Measurements from ENCODE around the gene DEDD.

The DEDD gene

GRCh38 chr1:161132410-161133219 lies at the start of gene DEDD:
Gene DEDD, minus strand, starts transcription at chr1:161132667. Its CDS starts 8,205 bp downstream, at chr1:161124462.
- DNase-seq (ENCODE audit: low read depth): peak; percentile 96

- DNase-seq (ENCODE audit: low read depth): no peak
These were observed 49.7 kb upstream of the DEDD start for GRCh38 chr1:161182214-161182613.

GRCh38 chr1:161180639-161181038 lies 48.2 kb upstream of the DEDD start:
- DNase-seq (ENCODE audit: low read depth): no peak

GRCh38 chr1:161179698-161180097 lies 47.2 kb upstream of the DEDD start:
- DNase-seq (ENCODE audit: low read depth): no peak

DNA sequence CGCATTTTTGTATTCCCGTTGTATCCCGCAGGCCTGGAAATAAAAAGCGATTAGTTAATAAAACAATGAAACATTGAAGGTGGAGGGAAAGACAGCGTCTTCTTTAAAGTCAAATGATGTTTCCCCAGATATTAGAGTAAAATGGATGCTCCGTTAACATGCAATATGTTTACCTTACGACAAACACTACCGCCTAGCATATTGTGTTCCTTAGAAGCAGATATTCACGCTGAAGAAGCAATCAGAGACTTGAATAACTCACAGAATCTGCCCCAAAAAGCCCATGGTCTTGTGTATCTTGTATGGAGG lies 45.4 kb upstream of the DEDD start:
- DNase-seq (ENCODE audit: low read depth): no peak

DNA sequence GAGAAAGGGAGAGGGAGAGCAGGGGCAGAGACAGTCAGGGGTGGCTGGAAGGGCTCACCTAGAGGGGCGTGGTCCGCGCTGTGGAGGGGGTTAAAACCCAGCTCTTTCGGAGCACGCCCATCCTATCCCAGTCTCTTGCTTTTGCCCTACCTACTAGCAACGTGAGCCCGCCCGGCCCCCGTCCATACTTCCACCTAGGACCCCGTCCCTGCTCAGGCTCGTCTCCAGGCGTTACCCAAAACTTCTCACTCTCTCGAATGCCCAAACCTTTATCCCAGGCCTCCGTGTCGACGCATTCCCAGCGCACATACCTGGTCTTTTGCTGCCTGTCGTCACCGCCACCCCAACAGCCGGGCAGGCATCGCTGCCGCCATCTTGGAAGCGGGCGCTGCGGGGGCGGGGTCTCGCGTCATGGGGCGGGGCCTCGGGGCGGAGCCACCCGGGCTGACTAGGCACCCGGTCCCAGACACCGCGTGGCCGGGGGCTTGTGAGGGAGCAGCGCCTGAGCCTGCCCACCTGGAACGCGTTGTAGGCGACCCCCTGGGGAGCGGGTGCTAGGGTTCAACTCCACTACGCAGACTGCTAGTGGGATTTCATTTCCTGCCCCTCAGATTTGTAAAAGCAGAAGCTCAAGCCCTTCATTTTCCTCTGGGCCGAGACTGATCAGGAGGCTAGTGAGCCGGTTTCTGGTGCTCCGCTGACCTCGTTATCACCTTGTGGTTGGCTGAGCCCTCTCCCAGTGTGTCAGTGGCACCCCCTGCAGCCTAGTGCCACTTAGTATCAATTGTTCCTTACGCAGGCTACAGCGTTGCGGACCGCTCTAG lies 44.9 kb upstream of the DEDD start, which contains the start of gene B4GALT3:
B4GALT3 (minus strand) TSS at position 396 of the 824 bp plus-strand sequence. CDS start 1,447 bp downstream, outside the sequence.
- no peak for DNase-seq (ENCODE audit: low read depth)

DNA sequence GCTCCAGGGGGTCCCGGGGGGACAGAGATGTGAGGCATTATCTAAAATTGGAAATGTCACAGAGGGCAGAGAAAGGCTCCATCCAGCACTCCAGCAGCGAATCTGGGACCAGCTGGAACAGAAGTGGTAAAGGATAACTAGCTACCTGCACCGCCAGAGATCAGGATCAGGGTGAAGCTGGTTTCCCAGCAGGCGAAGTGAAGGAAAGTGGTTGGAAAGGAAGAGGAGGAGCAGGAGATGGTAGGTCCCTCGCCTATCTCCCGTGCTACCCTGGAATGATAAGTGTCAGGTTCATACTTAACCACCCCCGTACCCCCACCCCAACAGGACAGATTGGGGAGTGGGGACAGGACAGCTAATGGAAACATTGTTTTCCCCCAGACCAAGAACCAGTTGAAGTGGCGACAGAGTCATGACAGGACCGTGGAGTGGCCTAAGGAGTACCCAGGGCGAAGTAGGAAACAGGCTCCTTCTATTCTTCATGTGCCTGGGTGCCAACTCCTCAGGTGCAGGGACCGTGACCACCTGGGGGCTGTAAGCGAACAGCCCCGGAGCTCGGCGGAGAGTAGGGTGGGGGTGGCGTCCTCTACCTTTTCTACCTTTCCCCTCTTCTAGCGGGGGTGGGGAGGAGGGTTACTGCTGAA lies 44.1 kb upstream of the DEDD start:
- no peak for DNase-seq (ENCODE audit: low read depth)

GRCh38 chr1:161175771-161176453 lies 43.4 kb upstream of the DEDD start:
- DNase-seq (ENCODE audit: low read depth): no peak

DNA sequence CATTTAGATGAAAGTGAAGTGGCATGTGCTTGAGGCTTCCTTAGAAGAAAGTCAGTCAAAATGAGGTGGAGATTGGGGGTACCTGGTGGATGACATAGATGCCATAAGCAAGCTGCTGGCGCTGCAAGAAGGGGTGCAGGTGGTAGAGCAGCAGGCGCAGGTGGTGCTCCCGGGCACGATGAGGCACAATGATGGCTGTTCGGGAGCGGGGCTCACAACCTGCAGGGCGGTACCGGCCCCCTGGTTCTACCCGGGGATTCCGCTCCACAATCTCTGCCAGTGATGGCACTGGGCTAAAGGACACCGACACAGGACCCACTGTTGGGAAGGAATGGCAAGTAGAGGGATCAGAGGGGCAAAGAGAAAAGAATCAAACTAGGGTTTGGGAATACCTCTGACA lies 42.4 kb upstream of the DEDD start:
- DNase-seq (ENCODE audit: low read depth): no peak

- no peak for DNase-seq (ENCODE audit: low read depth)
These were observed 41.2 kb upstream of the DEDD start for GRCh38 chr1:161173711-161174110.

GRCh38 chr1:161172776-161173376 lies 40.4 kb upstream of the DEDD start:
- peak; percentile 89 for DNase-seq (ENCODE audit: low read depth)

DNA sequence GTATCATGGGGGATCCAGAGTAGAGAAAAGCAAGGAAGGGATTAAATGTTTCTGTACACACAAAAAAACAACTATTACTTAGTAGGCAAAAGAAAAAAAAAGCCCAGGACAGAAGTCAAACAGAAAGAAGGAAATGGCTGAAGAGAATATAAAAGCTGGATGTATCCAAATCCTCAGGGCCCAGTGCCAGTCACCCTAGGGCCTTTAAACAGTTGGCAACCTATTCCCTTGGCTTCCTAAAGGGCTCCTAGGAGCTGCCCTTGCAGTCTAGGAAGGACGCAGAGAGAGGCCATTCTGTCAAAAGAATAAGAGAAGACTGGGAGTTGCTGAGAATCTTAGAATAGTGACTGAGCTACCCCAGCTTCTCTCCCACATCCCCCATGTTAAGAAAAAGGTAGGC lies 39.9 kb upstream of the DEDD start:
- DNase-seq (ENCODE audit: low read depth): no peak

DNA sequence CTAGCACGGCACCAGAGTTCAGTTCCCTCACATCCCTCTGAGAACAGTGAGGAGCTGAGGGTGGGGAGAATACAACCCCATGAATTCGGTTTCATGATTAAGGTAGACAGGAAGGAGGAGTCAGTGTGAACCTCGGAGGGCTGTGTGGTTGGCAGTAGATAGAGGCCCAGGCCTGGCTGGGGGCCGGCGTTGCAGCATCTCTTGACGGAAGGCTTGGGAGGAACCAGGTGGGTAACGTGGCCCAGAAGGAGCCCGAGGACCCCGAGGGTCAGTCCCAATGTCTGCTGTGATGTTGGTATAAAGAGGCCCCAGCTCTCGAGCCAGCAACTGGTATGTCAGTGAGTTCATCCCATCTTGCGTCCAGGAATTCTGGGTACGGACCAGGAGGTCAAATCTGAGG lies 39.2 kb upstream of the DEDD start:
- DNase-seq (ENCODE audit: low read depth): no peak

GRCh38 chr1:161171191-161171590 lies 38.7 kb upstream of the DEDD start:
- no peak for DNase-seq (ENCODE audit: low read depth)

DNA sequence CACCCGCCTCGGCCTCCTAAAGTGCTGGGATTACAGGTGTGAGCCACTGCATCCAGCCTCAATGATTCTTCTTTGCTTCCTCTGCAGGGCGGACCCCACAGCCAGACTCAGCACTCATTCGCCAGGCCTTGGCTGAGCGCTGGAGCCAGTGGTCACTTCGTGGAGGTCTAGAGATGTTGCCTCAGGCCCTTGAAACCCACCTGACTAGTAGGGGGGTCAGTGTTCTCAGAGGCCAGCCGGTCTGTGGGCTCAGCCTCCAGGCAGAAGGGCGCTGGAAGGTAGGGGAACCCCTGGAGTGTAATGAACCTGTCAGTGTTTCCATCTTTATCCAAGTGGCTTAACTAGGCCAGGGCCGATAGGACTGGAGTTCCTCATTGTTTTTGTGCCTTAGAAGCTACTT lies 36.4 kb upstream of the DEDD start:
- no peak for DNase-seq (ENCODE audit: low read depth)

DNA sequence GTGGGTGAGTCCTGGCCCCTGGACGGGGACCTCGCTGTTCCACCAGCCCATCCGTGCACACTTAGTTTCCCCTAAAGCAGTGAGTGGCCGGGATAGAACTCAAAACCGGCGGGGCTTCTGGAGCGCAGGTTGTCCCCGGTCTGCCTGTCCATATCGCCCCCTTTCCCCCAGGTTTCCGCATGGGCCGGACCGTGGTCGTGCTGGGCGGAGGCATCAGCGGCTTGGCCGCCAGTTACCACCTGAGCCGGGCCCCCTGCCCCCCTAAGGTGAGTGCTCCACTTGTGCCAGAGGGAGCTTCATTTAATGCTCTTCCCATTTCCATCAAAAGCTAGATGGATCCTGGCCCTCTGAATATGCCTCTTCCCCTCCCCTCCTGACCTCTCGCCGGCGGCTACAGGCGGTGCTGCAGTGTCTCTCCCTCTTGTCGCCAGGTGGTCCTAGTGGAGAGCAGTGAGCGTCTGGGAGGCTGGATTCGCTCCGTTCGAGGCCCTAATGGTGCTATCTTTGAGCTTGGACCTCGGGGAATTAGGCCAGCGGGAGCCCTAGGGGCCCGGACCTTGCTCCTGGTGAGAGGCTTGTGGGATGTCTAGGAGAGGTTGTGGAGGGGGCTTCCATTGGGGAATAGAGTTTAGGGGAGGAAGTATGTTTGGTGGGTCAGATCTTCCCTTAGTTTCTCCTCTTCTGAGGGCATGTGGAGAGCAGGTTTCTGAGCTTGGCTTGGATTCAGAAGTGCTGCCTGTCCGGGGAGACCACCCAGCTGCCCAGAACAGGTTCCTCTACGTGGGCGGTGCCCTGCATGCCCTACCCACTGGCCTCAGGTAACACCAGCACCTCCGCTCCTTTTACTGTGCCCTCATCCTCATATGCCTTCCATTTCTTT lies 34.4 kb upstream of the DEDD start:
- DNase-seq (ENCODE audit: low read depth): no peak

GRCh38 chr1:161165742-161166668 lies 33.5 kb upstream of the DEDD start, which contains the start of gene PPOX:
Gene PPOX, plus strand, starts transcription at chr1:161166426. Its CDS starts 422 bp downstream, at chr1:161166848.
- peak; percentile 98 for DNase-seq (ENCODE audit: low read depth)

DNA sequence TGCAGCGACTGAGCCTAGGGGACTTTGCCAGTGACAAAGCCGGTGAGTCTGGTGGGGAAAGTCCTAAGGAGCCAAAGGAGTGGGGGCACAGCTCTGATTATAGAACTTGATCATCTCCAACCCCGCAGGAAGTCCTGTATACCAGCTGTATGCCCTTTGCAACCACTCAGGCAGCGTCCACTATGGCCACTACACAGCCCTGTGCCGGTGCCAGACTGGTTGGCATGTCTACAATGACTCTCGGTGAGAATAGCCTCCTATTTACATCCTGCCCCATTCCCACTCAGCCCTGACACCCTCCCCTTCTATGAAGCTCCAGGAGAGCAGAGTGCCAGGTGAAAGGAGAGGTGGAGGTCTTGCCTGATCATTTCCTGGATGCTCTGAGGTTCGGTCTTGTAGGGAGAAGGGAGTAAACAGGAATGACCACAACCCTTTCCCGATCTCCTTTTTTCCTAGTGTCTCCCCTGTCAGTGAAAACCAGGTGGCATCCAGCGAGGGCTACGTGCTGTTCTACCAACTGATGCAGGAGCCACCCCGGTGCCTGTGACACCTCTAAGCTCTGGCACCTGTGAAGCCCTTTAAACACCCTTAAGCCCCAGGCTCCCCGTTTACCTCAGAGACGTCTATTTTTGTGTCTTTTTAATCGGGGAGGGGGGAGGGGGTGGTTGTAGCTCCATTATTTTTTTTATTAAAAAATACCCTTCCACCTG lies 32.6 kb upstream of the DEDD start:
- no peak for DNase-seq (ENCODE audit: low read depth)

DNA sequence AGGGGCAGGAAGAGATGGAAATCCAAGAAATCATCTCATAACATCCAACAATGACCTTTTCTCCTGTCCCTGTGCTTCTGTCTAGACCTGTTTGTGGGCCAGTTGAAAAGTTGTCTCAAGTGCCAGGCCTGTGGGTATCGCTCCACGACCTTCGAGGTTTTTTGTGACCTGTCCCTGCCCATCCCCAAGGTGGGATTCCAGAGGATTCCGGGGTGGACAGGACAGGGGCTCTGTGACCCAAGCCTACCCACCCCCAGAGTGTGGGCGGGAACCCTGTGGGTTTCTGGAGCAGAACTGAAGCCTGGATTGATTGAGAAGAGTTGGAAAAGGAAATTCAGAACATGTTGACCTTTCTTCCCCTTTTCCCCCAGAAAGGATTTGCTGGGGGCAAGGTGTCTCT lies 31.3 kb upstream of the DEDD start:
- DNase-seq (ENCODE audit: low read depth): no peak
